GM21619 (cell line): ENCODE measurements around the gene CEBPA.

Experiments used
- ATAC-seq: cut with Tn5 transposase; IDR thresholded peaks from one replicate; pipeline ENCODE4 v1.9.1; 2021; ENCODE audit not compliant: unreplicated experiment

CEBPA gene

DNA sequence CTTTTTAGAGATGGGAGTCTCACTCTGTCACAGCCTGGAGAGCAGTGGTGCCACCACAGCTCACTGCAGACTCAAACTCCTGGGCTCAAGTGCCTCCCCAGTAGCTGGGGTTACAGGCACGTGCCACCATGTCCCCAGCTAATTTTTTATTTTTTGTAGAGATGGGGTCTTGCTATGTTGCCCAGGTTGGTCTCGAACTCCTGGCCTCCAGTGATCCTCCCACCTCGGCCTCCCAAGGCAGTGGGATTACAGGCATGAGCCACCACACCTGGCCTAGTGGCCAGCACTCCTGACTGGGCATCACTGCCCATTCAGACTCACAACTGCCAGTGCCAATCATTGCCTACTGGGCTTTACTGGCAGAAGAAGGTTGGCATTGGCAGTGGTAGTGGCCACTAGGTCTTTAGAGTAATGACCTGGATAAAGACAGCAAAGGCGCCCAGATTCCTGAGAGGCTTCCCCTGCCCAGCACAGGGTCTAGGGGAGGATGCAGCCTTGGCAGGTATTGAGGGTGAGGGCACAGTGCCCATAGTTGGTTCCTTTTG lies 49.8 kb downstream of the CEBPA start:
- ATAC-seq = no peak

DNA sequence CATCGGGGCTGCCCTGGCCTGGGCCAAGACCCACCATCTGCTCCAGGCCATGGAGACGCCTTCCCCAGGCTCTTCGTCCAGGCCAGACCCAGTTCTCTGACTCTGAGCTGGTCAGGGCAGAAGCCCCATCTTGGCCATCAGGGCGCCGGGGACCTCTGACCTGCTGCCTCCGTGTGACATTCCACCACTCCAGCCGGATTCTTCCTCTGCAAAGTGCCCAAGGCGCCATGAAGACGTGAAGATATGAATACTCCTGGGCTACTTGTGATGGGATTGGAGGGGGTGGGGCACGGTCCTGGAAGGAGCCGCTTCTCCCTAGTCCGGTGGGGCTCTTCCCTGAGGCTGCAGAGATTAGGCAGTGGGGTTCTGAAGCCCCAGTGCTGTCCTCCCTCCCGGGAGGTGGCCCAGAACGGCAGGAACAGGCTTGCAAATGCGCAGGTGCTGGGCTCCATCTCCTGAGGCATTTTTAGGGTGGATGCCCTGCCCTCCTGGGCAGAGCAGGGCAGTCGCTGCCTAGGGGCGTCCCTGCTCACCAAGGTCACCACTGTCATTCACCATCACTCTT lies 50.7 kb downstream of the CEBPA start:
- no peak for ATAC-seq

DNA sequence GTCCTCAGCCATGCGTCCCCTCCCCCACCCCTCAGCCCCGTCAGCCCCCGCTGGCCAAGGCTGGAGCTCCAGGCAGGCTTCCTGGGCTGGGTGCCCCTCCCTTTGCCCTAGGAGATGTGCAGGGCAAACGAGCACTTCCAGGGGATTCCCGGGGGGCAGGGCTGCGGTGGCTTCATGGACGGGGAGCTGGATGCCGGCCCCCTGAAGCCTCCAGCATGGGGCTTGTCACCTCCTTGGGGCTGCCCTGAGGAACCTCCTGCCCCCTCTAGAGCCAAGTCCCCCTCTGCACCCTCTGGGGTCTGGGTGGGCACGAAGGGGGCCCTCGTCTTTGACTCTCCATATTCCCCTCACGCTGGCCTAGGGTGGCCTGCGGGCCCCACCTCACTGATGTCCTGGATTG lies 51.3 kb downstream of the CEBPA start:
- no peak for ATAC-seq

DNA sequence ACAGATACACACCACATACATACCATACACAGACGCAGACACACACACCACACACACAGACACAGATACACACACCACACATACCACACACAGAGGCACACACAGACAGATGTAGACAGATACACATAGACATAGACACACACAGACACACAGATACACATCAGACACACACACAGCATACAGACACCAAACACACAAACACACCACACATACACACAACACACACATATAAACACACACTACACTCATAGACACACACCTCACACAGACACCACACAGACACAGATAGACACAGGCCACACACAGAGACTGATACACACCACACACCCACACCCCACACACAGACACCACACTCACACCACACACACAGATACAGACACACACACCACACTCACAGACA lies 51.8 kb downstream of the CEBPA start:
- no peak for ATAC-seq
